LoVo (cell line): Measurements from ENCODE around the gene OR10AG1.

ENCODE experiments used
- DNase-seq: peaks from one replicate; pipeline ENCODE4 v3.0.0-alpha.2; 2016; ENCODE audit warnings: low spot score

Gene OR10AG1

DNA sequence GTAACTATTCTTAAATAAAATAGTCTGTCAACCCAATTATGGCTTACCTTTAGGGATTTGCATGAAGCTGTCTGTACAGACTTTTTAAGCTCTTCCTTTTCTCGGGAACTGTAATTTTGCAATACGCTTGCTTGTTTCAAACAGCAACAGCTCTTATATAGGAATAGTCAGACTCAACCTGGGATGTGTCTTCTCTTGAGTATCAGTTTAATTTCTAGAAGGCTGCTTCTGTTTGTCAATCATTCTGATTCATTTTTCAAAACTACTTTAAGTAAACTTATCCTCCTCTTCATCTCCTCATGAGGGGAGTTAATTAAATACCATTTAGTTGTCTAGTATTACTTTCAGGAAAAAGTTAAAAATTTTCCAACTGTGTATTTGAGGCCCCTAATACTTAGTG lies at the start of gene OR10AG1:
Gene OR10AG1 (minus strand): TSS at position 101 of the 400 bp plus-strand sequence. CDS start 38 bp downstream, at position 63.
- DNase-seq = no peak

DNA sequence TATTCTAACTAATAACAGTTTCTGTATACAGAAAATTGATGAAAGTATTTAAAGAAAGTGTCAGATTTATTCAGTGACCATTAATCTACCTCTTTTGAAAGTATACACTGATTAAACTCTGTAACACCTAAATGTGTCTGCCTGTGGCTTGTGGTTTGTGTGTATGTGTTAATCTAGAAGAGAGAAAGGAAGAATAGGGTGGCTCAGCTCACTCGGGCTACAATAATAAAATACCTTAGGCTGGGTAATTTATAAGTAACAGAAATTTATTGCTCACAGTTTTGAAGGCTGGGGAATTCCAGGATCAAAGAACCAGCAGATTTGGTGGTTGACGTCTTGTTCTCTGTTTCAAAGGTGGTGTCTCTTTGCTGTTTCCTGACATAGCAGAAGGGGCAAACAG lies 44.1 kb upstream of the OR10AG1 start:
- DNase-seq = no peak

DNA sequence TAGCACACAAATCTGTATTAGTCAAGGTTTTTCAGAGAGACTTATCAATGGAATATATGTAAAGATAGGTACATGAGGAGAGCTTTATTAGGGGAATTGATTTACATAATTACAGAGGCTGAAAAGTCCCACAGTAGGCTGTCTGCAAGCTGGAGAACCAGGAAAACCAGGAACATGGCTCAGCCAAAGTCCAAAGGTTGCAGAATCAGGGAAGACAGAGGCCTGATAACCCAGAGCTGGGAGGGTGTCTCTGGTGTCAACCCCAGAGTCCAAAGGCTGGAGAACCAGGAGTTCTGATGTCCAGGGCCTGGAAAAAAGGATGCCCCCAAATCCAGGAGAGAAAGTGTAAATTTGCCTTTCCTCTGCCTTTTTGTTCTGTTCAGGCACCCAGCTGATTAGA lies 41.0 kb upstream of the OR10AG1 start:
- DNase-seq = no peak

- no peak for DNase-seq
Observed at GRCh38 chr11:55994525-55994924, 24.8 kb upstream of the OR10AG1 start, which contains the start of gene OR5F1. Gene OR5F1 (minus strand): TSS chr11:55994625. CDS start chr11:55994625, 0 bp downstream.

- no peak for DNase-seq
Observed at GRCh38 chr11:55970935-55971334, 1.2 kb upstream of the OR10AG1 start.

DNA sequence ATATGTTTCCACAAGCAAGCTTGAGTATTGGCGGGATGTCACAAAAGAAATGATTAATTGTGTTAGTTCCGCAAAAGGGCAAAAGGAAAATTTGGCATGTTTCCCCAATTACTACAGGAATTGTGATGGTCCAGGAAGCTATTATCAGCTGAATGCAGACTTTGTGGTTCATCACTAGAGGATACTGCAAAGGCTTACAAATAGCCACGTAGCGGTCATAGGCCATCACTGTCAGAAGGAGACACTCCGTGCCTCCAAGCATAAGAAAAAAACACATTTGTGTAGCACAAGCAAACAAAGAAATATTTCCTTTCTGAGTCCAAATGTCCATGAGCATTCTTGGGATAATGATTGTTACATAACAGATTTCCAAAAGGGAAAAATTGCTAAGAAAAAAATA lies 1.8 kb downstream of the OR10AG1 start:
- DNase-seq = no peak

GRCh38 chr11:55966391-55966790 lies 3.4 kb downstream of the OR10AG1 start:
- DNase-seq = no peak

- no peak for DNase-seq
Observed at GRCh38 chr11:55956521-55956920, 13.2 kb downstream of the OR10AG1 start.

DNA sequence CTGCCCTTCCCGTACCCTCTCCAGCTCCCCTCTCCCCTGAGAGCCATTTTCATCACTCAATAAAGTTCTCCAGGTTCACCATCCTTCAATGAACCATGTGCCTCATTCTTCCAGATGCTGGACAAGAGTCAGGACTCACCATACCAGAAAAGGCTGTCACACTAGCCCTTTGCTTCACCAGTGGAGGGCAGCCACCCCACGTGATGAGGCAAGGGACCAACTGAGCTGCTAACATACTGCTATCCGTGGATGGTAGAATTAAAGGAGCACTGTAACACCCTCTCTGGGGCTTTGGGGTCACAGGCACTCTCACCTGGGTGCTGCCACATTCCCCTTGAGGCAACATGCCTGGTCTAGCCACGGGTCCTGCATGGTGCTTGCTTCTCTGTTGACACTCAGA lies 20.4 kb downstream of the OR10AG1 start:
- no peak for DNase-seq

- peak; percentile 40 for DNase-seq
Observed at GRCh38 chr11:55942785-55943392, 26.9 kb downstream of the OR10AG1 start.

DNA sequence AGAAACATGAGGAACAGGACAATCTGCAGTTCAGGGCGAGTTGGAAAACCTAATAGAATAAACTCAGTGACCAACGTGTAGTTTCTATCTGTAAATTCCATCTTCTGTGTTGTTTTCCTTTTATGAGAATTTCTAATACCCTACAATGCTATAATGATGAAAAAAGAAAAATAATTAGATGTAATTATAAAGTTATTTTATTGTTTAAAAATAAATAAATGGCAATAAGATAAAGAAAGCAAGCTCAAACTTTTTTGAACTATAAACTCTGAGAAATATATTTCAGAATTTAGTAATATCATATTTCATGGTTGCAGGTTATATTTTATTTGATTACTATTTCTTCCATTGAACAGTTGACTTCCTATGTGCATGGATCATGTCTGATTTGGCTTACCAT lies 33.4 kb downstream of the OR10AG1 start, which contains the start of gene OR5I1:
Gene OR5I1 (minus strand): TSS at position 101 of the 400 bp plus-strand sequence. CDS start 0 bp downstream, at position 101.
- no peak for DNase-seq

DNA sequence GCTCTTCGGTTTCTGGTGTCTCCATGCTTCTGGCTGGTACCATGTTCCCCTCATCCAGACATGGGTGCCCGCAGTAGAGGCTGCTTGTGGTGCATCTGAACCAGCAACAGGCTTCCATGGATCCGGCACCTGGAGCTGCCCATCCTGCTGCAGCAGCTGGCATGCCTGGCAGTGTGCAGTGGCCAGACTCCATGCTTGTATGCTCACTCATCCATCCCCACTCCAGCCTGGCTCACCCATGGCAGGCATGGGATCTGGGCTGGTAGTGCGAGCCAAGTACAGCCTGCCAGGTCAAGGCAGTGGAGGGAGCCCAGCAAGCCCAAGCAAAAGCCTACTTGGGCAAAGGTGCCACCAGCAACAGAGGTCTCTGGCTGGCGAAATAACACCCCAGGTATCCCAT lies 49.2 kb downstream of the OR10AG1 start:
- DNase-seq = no peak
